MG63 (cell line): ENCODE data around the gene YY1AP1. TPM values are rescaled to one million over a fixed set of nuclear protein-coding genes. Genes with fewer than 3 reads are reported as not detected.
"Not testable (repeated sequence)": the region's sequence is repeated elsewhere in the genome, so short reads cannot be mapped to it uniquely, and the experiment has no call there.

ENCODE experiments used
- DNase-seq: peaks from one replicate; pipeline ENCODE4 v3.0.0-alpha.2; 2020
- H3K27me3 ChIP-seq: fragments of 250-450 bp; sonication (Bioruptor Pico); 2 replicates; pipeline ENCODE4 v1.5.1; 2020; ENCODE audit warnings: mild to moderate bottlenecking, moderate library complexity
- H3K36me3 ChIP-seq: fragments of 250-450 bp; sonication (Bioruptor Pico); 2 replicates; pipeline ENCODE4 v1.5.1; 2020; ENCODE audit warnings: mild to moderate bottlenecking, moderate library complexity
- H3K4me3 ChIP-seq: fragments of 250-450 bp; sonication (Bioruptor Pico); 2 replicates; pipeline ENCODE4 v1.5.1; 2020; ENCODE audit warnings: mild to moderate bottlenecking, moderate library complexity
- H3K9me3 ChIP-seq: fragments of 250-450 bp; sonication (Bioruptor Pico); 2 replicates; pipeline ENCODE4 v1.5.1; 2020; ENCODE audit warnings: mild to moderate bottlenecking, moderate library complexity
- total RNA-seq: library from RNA; depleted of rRNA; stranded (reverse); fragments of >200 nt; shearing (Covaris generic); gene quantifications from 2 replicates; pipeline ENCODE4 v1.2.3, GENCODE V29; 2014; ENCODE audit warnings: low replicate concordance

Gene YY1AP1
- total RNA-seq, 1 experiment from 2014 or later, result 48.1 TPM

GRCh38 chr1:155699062-155699461 lies 10.5 kb upstream of the YY1AP1 start:
- DNase-seq, H3K4me3 ChIP-seq, H3K27me3 ChIP-seq: not testable (repeated sequence)
- Histone ChIP-seq H3K9me3 (peaks cover 22% of the 10 kb centered on the region), H3K36me3 (peaks cover 65% of the 10 kb centered on the region)

- Histone ChIP-seq H3K9me3 (peaks cover 22% of the 10 kb centered on the region), H3K4me3 (no peak overlapping the region), H3K27me3 (no peaks in the 10 kb centered on the region), H3K36me3 (peaks cover 70% of the 10 kb centered on the region)
- DNase-seq, result no peak
Measured at GRCh38 chr1:155698382-155699038, 9.9 kb upstream of the YY1AP1 start.

GRCh38 chr1:155697616-155698015 lies 9.0 kb upstream of the YY1AP1 start:
- Histone ChIP-seq H3K36me3 (peaks cover 72% of the 10 kb centered on the region), H3K9me3 (peaks cover 22% of the 10 kb centered on the region)
- DNase-seq, H3K4me3 ChIP-seq, H3K27me3 ChIP-seq: not testable (repeated sequence)

- Histone ChIP-seq H3K36me3 (peaks cover 72% of the 10 kb centered on the region), H3K27me3 (no peaks in the 10 kb centered on the region), H3K9me3 (peaks cover 28% of the 10 kb centered on the region), H3K4me3 (no peak overlapping the region)
- DNase-seq, result no peak
Measured at GRCh38 chr1:155697046-155697445, 8.5 kb upstream of the YY1AP1 start.

- H3K27me3 ChIP-seq, result no peaks in the 10 kb centered on the region
- peaks cover 33% of the 10 kb centered on the region for H3K9me3 ChIP-seq
- DNase-seq, result no peak
- peaks cover 78% of the 10 kb centered on the region for H3K36me3 ChIP-seq
- no peak overlapping the region for H3K4me3 ChIP-seq
Measured at GRCh38 chr1:155696524-155696923, 8.0 kb upstream of the YY1AP1 start.

- Histone ChIP-seq H3K27me3 (no peaks in the 10 kb centered on the region), H3K4me3 (no peak overlapping the region), H3K36me3 (peaks cover 87% of the 10 kb centered on the region), H3K9me3 (peaks cover 40% of the 10 kb centered on the region)
- no peak for DNase-seq
Measured at GRCh38 chr1:155695608-155696007, 7.0 kb upstream of the YY1AP1 start.

- no peak overlapping the region for H3K4me3 ChIP-seq
- H3K27me3 ChIP-seq, result no peaks in the 10 kb centered on the region
- peaks cover 40% of the 10 kb centered on the region for H3K9me3 ChIP-seq
- no peak for DNase-seq
- peaks cover 91% of the 10 kb centered on the region for H3K36me3 ChIP-seq
Measured at GRCh38 chr1:155695072-155695471, 6.5 kb upstream of the YY1AP1 start.

- H3K36me3 ChIP-seq, result peaks cover 89% of the 10 kb centered on the region
- H3K27me3 ChIP-seq, result no peaks in the 10 kb centered on the region
- peaks cover 38% of the 10 kb centered on the region for H3K9me3 ChIP-seq
- DNase-seq, result no peak
- no peak overlapping the region for H3K4me3 ChIP-seq
Measured at GRCh38 chr1:155694167-155694566, 5.6 kb upstream of the YY1AP1 start.

- H3K36me3 ChIP-seq, result peaks cover 81% of the 10 kb centered on the region
- H3K27me3 ChIP-seq, result no peaks in the 10 kb centered on the region
- DNase-seq, result no peak
- H3K9me3 ChIP-seq, result peaks cover 38% of the 10 kb centered on the region
- no peak overlapping the region for H3K4me3 ChIP-seq
Measured at GRCh38 chr1:155691992-155692528, 3.5 kb upstream of the YY1AP1 start.

GRCh38 chr1:155689081-155689607 lies 570 bp upstream of the YY1AP1 start, which contains the start of gene DAP3:
TSS of gene DAP3 (plus strand) at chr1:155689091. CDS start at chr1:155709780, 20,689 bp downstream.
- not testable (repeated sequence) for DNase-seq, H3K27me3 ChIP-seq
- H3K36me3 ChIP-seq, result peaks cover 63% of the 10 kb centered on the region
- peaks cover 19% of the 10 kb centered on the region for H3K9me3 ChIP-seq
- peak within 1 kb of the TSS; percentile 98 for H3K4me3 ChIP-seq

GRCh38 chr1:155687705-155688323 lies 760 bp downstream of the YY1AP1 start:
- H3K27me3 ChIP-seq, result not testable (repeated sequence)
- peaks cover 19% of the 10 kb centered on the region for H3K9me3 ChIP-seq
- peaks cover 50% of the 10 kb centered on the region for H3K36me3 ChIP-seq
- DNase-seq, result peak; percentile 9
- peak overlapping the region; percentile 98 for H3K4me3 ChIP-seq

GRCh38 chr1:155681776-155682175 lies 6.8 kb downstream of the YY1AP1 start:
- no peak overlapping the region for H3K4me3 ChIP-seq
- DNase-seq, result no peak
- no peaks in the 10 kb centered on the region for H3K27me3 ChIP-seq
- no peaks in the 10 kb centered on the region for H3K9me3 ChIP-seq
- H3K36me3 ChIP-seq, result peaks cover 52% of the 10 kb centered on the region

- no peaks in the 10 kb centered on the region for H3K27me3 ChIP-seq
- no peak overlapping the region for H3K4me3 ChIP-seq
- peaks cover 55% of the 10 kb centered on the region for H3K36me3 ChIP-seq
- no peaks in the 10 kb centered on the region for H3K9me3 ChIP-seq
- DNase-seq, result no peak
Measured at GRCh38 chr1:155680531-155680930, 8.0 kb downstream of the YY1AP1 start.

GRCh38 chr1:155678992-155679391 lies 9.6 kb downstream of the YY1AP1 start:
- DNase-seq, result not testable (repeated sequence)
- H3K36me3 ChIP-seq, result peaks cover 67% of the 10 kb centered on the region

GRCh38 chr1:155678027-155678426 lies 10.5 kb downstream of the YY1AP1 start:
- H3K36me3 ChIP-seq, result peaks cover 74% of the 10 kb centered on the region
- DNase-seq, result no peak
- no peaks in the 10 kb centered on the region for H3K9me3 ChIP-seq
- H3K27me3 ChIP-seq, result no peaks in the 10 kb centered on the region
- H3K4me3 ChIP-seq, result no peak overlapping the region

More at GRCh38 chr1:155678992-155679391, 9.6 kb downstream of the YY1AP1 start:
- not testable (repeated sequence) for H3K27me3 ChIP-seq, H3K9me3 ChIP-seq, H3K4me3 ChIP-seq

GRCh38 chr1:155673003-155673402 lies 15.6 kb downstream of the YY1AP1 start:
- Histone ChIP-seq H3K36me3 (peaks cover 93% of the 10 kb centered on the region), H3K4me3 (no peak overlapping the region), H3K9me3 (no peaks in the 10 kb centered on the region), H3K27me3 (no peaks in the 10 kb centered on the region)
- no peak for DNase-seq

GRCh38 chr1:155671750-155672149 lies 16.8 kb downstream of the YY1AP1 start:
- H3K36me3 ChIP-seq, result peaks cover 90% of the 10 kb centered on the region
- no peaks in the 10 kb centered on the region for H3K9me3 ChIP-seq
- H3K27me3 ChIP-seq, result no peaks in the 10 kb centered on the region
- DNase-seq, result no peak
- no peak overlapping the region for H3K4me3 ChIP-seq
